Endothelial cell of umbilical vein (primary cell): ENCODE data around the gene ADH5.

ENCODE experiments used
- EZH2 ChIP-seq: IDR thresholded peaks from 2 replicates; pipeline ENCODE4 v1.6.1; 2012; ENCODE audit warnings: borderline replicate concordance, low read depth, mild to moderate bottlenecking, moderate library complexity, low read length, inconsistent platforms; ENCODE audit not compliant: severe bottlenecking
- POLR2AphosphoS5 ChIP-seq: IDR thresholded peaks from 2 replicates; pipeline ENCODE4 v1.6.1; 2012; ENCODE audit warnings: low read depth, mild to moderate bottlenecking, control low read depth, low read length, moderate library complexity; ENCODE audit not compliant: insufficient read depth
- TF ChIP-seq, protein P1 (sequence below), 2 donors: IDR thresholded peaks; 1 replicate in 1 of 2; 2 replicates in 1 of 2; pipeline ENCODE4 v1.5.1; 2011; ENCODE audit warnings: low read length in 2 of 2, mild to moderate bottlenecking in 2 of 2, moderate library complexity in 2 of 2, control low read depth in 1 of 2, inconsistent platforms in 1 of 2, low read depth in 1 of 2; ENCODE audit not compliant: insufficient read depth in 1 of 2; ENCODE audit errors: extremely low read depth in 1 of 2

DNA sequence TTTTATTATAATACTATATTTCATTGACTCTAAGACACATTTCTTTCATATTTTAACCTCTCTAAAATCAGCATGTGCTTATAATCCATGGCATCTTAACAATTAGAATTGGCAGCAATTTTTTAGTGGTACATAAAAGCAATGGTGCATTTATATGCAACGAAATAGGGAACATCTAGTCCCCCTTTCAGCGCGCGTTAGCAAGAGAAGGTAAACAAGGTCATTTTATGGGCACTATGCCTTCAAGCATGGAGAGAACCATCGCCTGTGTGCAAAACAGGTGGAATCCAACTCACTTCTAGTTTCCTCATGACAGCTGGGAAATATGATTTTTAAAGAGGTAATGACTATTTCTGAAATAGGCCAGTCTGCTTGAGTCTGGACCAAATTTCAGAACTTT is 6.4 kb downstream of the ADH5 start:
- TF ChIP-seq EZH2 = no peak
- TF ChIP-seq, protein P1, sequence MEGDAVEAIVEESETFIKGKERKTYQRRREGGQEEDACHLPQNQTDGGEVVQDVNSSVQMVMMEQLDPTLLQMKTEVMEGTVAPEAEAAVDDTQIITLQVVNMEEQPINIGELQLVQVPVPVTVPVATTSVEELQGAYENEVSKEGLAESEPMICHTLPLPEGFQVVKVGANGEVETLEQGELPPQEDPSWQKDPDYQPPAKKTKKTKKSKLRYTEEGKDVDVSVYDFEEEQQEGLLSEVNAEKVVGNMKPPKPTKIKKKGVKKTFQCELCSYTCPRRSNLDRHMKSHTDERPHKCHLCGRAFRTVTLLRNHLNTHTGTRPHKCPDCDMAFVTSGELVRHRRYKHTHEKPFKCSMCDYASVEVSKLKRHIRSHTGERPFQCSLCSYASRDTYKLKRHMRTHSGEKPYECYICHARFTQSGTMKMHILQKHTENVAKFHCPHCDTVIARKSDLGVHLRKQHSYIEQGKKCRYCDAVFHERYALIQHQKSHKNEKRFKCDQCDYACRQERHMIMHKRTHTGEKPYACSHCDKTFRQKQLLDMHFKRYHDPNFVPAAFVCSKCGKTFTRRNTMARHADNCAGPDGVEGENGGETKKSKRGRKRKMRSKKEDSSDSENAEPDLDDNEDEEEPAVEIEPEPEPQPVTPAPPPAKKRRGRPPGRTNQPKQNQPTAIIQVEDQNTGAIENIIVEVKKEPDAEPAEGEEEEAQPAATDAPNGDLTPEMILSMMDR (IDR thresholded peaks at IDR 0.05; ENCODE audit: extremely low read depth in 1 of 2, insufficient read depth in 1 of 2, low read depth in 1 of 2, low read length in 2 of 2) = no peak
- TF ChIP-seq POLR2AphosphoS5 = no peak
